HepG2 (cell line): ENCODE data around the gene MSANTD2. TPM values are rescaled to one million over a fixed set of nuclear protein-coding genes. Genes with fewer than 3 reads are reported as not detected.

ENCODE experiments used
- ATAC-seq: fragments of 200-7000 bp; cut with Tn5 transposase; 3 replicates; pipeline ENCODE4 v1.9.1; 2020; ENCODE audit warnings: mild to moderate bottlenecking, moderate library complexity
- BruUV-seq: library from RNA; stranded (reverse); fragments of 400-500 nt; replicated peaks from 2 replicates; lab custom pipeline; 2021; lab: Mats Ljungman, UMichigan
- CTCF ChIA-PET: fragments of 300-600 bp; formaldehyde crosslinking; extraction: SDS; loops from one replicate; lab custom pipeline; 2021; ENCODE audit warnings: low total read pairs, inconsistent platforms, low intra/inter-chr PET ratio; lab: Yijun Ruan, JAX
- POLR2A ChIA-PET: fragments of 350-600 bp; sonication (Branson Sonifier 250); formaldehyde crosslinking; loops from one replicate; lab custom pipeline; 2020; ENCODE audit warnings: antibody characterized with exemption, inconsistent platforms; lab: Yijun Ruan, JAX
- DNase-seq: peaks from one replicate; pipeline ENCODE4 v3.0.0-alpha.2; 2015; ENCODE audit warnings: low spot score
- FAIRE-seq: peaks from 3 replicates; lab custom pipeline; 2011; peaks lifted over from hg19 to GRCh38; lab: Jason Lieb, UNC
- H2AFZ ChIP-seq: one replicate; pipeline ENCODE4 v1.6.1; 2011; ENCODE audit warnings: low read length, inconsistent platforms
- H3K27ac ChIP-seq: fragments of 300-600 bp; 3 replicates; pipeline ENCODE4 v1.8.0; 2011; ENCODE audit warnings: mixed run types, mild to moderate bottlenecking, mixed read lengths, low read length, inconsistent platforms; ENCODE audit not compliant: insufficient read depth; ENCODE audit errors: extremely low read length
- H3K27me3 ChIP-seq, 2 experiments: fragments of 200-600 bp in 1 of 2; 2 replicates in 1 of 2; 3 replicates in 1 of 2; pipeline versions ENCODE4 v1.6.0 to v1.8.0; 2011; ENCODE audit warnings: low read length in 2 of 2, mild to moderate bottlenecking in 2 of 2, moderate library complexity in 2 of 2, inconsistent platforms in 1 of 2; ENCODE audit not compliant: insufficient read depth in 2 of 2, control insufficient read depth in 1 of 2
- H3K36me3 ChIP-seq, 2 experiments: fragments of 200-600 bp in 1 of 2; replicated peaks in 1 of 2; 2 replicates in 1 of 2; 3 replicates in 1 of 2; pipeline versions ENCODE4 v1.5.1 to v1.8.0; 2011; ENCODE audit warnings: low read length in 2 of 2, inconsistent platforms in 1 of 2; ENCODE audit not compliant: insufficient read depth in 2 of 2, control insufficient read depth in 1 of 2
- H3K4me1 ChIP-seq: 2 replicates; pipeline ENCODE4 v1.5.1; 2012; ENCODE audit warnings: low read length, inconsistent platforms; ENCODE audit not compliant: insufficient read depth
- H3K4me2 ChIP-seq: 2 replicates; pipeline ENCODE4 v1.6.0; 2011; ENCODE audit warnings: low read depth, low read length, inconsistent platforms
- H3K4me3 ChIP-seq, 3 experiments: fragments of 200-600 bp in 1 of 3; sonication (generic), shearing (Covaris generic) in 1 of 3; replicated peaks in 1 of 3; 2 replicates each; pipeline ENCODE4 v1.5.1; 2011 to 2016; ENCODE audit warnings: low read length in 3 of 3, inconsistent platforms in 2 of 3, low read depth in 2 of 3, mild to moderate bottlenecking in 2 of 3, control low read depth in 1 of 3, mixed read lengths in 1 of 3; ENCODE audit not compliant: insufficient read depth in 1 of 3
- H3K79me2 ChIP-seq: one replicate; pipeline ENCODE4 v1.6.1; 2011; ENCODE audit warnings: low read length, inconsistent platforms; ENCODE audit not compliant: insufficient read depth
- H3K9ac ChIP-seq: 2 replicates; pipeline ENCODE4 v1.6.0; 2011; ENCODE audit warnings: mild to moderate bottlenecking, low read depth, low read length, inconsistent platforms; ENCODE audit not compliant: insufficient read depth
- H3K9me3 ChIP-seq: 2 replicates; pipeline ENCODE4 v1.5.1; 2012; ENCODE audit warnings: mild to moderate bottlenecking, low read length
- H4K20me1 ChIP-seq: 2 replicates; pipeline ENCODE4 v1.6.0; 2011; ENCODE audit warnings: inconsistent platforms, mild to moderate bottlenecking, low read length, moderate library complexity; ENCODE audit not compliant: insufficient read depth
- EZH2 ChIP-seq: conservative IDR thresholded peaks from 2 replicates; pipeline ENCODE4 v1.6.1; 2012; ENCODE audit warnings: mild to moderate bottlenecking, low read depth, low read length, moderate library complexity
- FOXK1 ChIP-seq: sonication (generic); formaldehyde crosslinking; IDR thresholded peaks from 2 replicates; pipeline ENCODE4 v1.4.0; 2020; ENCODE audit warnings: low read depth, missing genetic modification reagents, borderline replicate concordance
- FOXO1 ChIP-seq: sonication (generic); formaldehyde crosslinking; IDR thresholded peaks from 2 replicates; pipeline ENCODE4 v1.4.0; 2020; ENCODE audit warnings: missing genetic modification reagents
- HCFC1 ChIP-seq: fragments of 150-350 bp; IDR thresholded peaks from 2 replicates; pipeline ENCODE4 v1.6.1; 2014; ENCODE audit warnings: low read depth, low read length
- HHEX ChIP-seq: IDR thresholded peaks from 2 replicates; pipeline ENCODE4 v1.6.1; 2016; ENCODE audit warnings: control low read depth
- JDP2 ChIP-seq: sonication (generic); formaldehyde crosslinking; IDR thresholded peaks from 2 replicates; pipeline ENCODE4 v1.8.1; 2022; ENCODE audit warnings: missing genetic modification reagents, borderline replicate concordance
- MAFF ChIP-seq: IDR thresholded peaks from 2 replicates; pipeline ENCODE4 v1.6.1; 2011; ENCODE audit warnings: low read depth, low read length, improper control_type of control experiment
- RFX1 ChIP-seq: fragments of 450-650 bp; IDR thresholded peaks from 2 replicates; pipeline ENCODE4 v1.6.1; 2017
- SIX1 ChIP-seq: sonication (generic); formaldehyde crosslinking; IDR thresholded peaks from 2 replicates; pipeline ENCODE4 v1.4.0; 2020; ENCODE audit warnings: missing genetic modification reagents, borderline replicate concordance
- TAF1 ChIP-seq: sonication (generic); formaldehyde crosslinking; IDR thresholded peaks from 2 replicates; pipeline ENCODE4 v1.4.0; 2020; ENCODE audit warnings: missing genetic modification reagents
- U2AF1 ChIP-seq: fragments of 200-400 bp; formaldehyde crosslinking; optimal IDR thresholded peaks from 2 replicates; pipeline ENCODE3; 2017; ENCODE audit warnings: mild to moderate bottlenecking, low read depth, low read length
- ZBTB1 ChIP-seq: sonication (generic); formaldehyde crosslinking; IDR thresholded peaks from 2 replicates; pipeline ENCODE4 v1.4.0; 2020; ENCODE audit warnings: missing genetic modification reagents, borderline replicate concordance
- ZFP41 ChIP-seq: sonication (generic); formaldehyde crosslinking; IDR thresholded peaks from 2 replicates; pipeline ENCODE4 v1.4.0; 2020; ENCODE audit warnings: mild to moderate bottlenecking, missing genetic modification reagents, borderline replicate concordance
- ZFY ChIP-seq: sonication (generic); formaldehyde crosslinking; IDR thresholded peaks from 2 replicates; pipeline ENCODE4 v1.4.0; 2020; ENCODE audit warnings: missing genetic modification reagents
- ZNF224 ChIP-seq: sonication (generic); formaldehyde crosslinking; IDR thresholded peaks from 2 replicates; pipeline ENCODE4 v1.5.0; 2020; ENCODE audit warnings: mild to moderate bottlenecking, missing genetic modification reagents
- ZNF451 ChIP-seq: sonication (generic); formaldehyde crosslinking; IDR thresholded peaks from 2 replicates; pipeline ENCODE4 v1.5.0; 2020; ENCODE audit warnings: mild to moderate bottlenecking, missing genetic modification reagents
- ZNF530 ChIP-seq: sonication (generic); formaldehyde crosslinking; IDR thresholded peaks from 2 replicates; pipeline ENCODE4 v1.5.0; 2020; ENCODE audit warnings: low read depth, mild to moderate bottlenecking, missing genetic modification reagents
- ZNF547 ChIP-seq: sonication (generic); formaldehyde crosslinking; IDR thresholded peaks from 2 replicates; pipeline ENCODE4 v1.5.1; 2020; ENCODE audit warnings: mild to moderate bottlenecking, missing genetic modification reagents
- ZNF629 ChIP-seq: sonication (generic); formaldehyde crosslinking; conservative IDR thresholded peaks from 2 replicates; pipeline ENCODE4 v1.5.0; 2020; ENCODE audit warnings: missing genetic modification reagents
- ZNF678 ChIP-seq: sonication (generic); formaldehyde crosslinking; IDR thresholded peaks from 2 replicates; pipeline ENCODE4 v1.4.0; 2020; ENCODE audit warnings: mild to moderate bottlenecking, missing genetic modification reagents
- ZSCAN25 ChIP-seq: sonication (generic); formaldehyde crosslinking; IDR thresholded peaks from 2 replicates; pipeline ENCODE4 v1.8.0; 2022; ENCODE audit warnings: mild to moderate bottlenecking, missing genetic modification reagents
- ZSCAN5A ChIP-seq: sonication (generic); formaldehyde crosslinking; IDR thresholded peaks from 2 replicates; pipeline ENCODE4 v1.8.0; 2022; ENCODE audit warnings: mild to moderate bottlenecking, missing genetic modification reagents, borderline replicate concordance
- ZZZ3 ChIP-seq: sonication (generic); formaldehyde crosslinking; IDR thresholded peaks from 2 replicates; pipeline ENCODE4 v1.4.0; 2020; ENCODE audit warnings: missing genetic modification reagents, mild to moderate bottlenecking, borderline replicate concordance
- WGBS: methylation state at CpG from one replicate; pipeline ENCODE4 v1.1.6; 2017; ENCODE audit warnings: low lambda C conversion rate; 5-methylcytosine and 5-hydroxymethylcytosine counted together
- in situ Hi-C: cut with HindIII; loops from 2 replicates; pipeline ENCODE4 v1.10.0; 2017; ENCODE audit warnings: low pct_unique_long_range_greater_than_20kb; ENCODE audit not compliant: extremely low pct_ligation_motif_present
- intact Hi-C: fragments of 100-400 bp; cut with micrococcal nuclease; formaldehyde crosslinking; loops from one replicate; pipeline ENCODE4 v1.10.0; 2022; ENCODE audit not compliant: unreplicated experiment
- polyA plus RNA-seq, 8 experiments: library from polyadenylated mRNA; depleted of rRNA in 3 of 8; stranded (reverse) in 7 of 8; unstranded in 1 of 8; fragments of >200 nt; fragmentation: Illumina TruSeq in 4 of 8; extraction: Trizol in 4 of 8; gene quantifications; 2 replicates each; pipeline versions ENCODE4 v1.2.1 to v1.2.3, GENCODE V29; 2011 to 2016; ENCODE audit warnings: low read depth in 4 of 8, missing spikeins in 1 of 8, mixed read lengths in 1 of 8; ENCODE audit not compliant: insufficient read depth in 1 of 8
- total RNA-seq, 5 experiments: library from RNA; depleted of rRNA; stranded (reverse); fragments of >200 nt; fragmentation: Illumina TruSeq; extraction: Trizol; gene quantifications; 2 replicates each; pipeline ENCODE4 v1.2.3, GENCODE V29; 2016; ENCODE audit warnings: low read depth in 1 of 5

Gene MSANTD2
- total and polyA plus RNA-seq, 2 of the 13 experiments (the other 11 are each of a cell fraction or from before 2014, with no cell fraction given), result 8.7 to 10.1 TPM

- Histone ChIP-seq H3K36me3 (no peaks in the 10 kb centered on the region), H3K4me3 (no peak overlapping the region), H4K20me1 (no peaks in the 10 kb centered on the region), H3K27ac (no peak overlapping the region), H3K9ac (no peak overlapping the region), H3K4me2 (no peak overlapping the region), H3K27me3 (peaks cover 16 to 93% of the 10 kb centered on the region in 2 experiments), H3K9me3 (no peaks in the 10 kb centered on the region), H3K4me1 (peaks cover 12% of the 10 kb centered on the region), H2AFZ (no peak overlapping the region), H3K79me2 (no peaks in the 10 kb centered on the region)
- ChIA-PET CTCF (no interaction called here), POLR2A (no interaction called here)
- FAIRE-seq, result no peak
- WGBS, result 26% methylated on average over 5 of the region's 8 CpGs
- no peak for ATAC-seq
- no peak for DNase-seq
- intact Hi-C loops, result no loop called here
- TF ChIP-seq ZZZ3 (CRISPR knock-in tag), result no peak
- no peak for TF ChIP-seq ZSCAN25
- no peak for TF ChIP-seq TAF1 (CRISPR knock-in tag)
- no peak for TF ChIP-seq ZFY (CRISPR knock-in tag)
- no peak for TF ChIP-seq HHEX (CRISPR knock-in tag)
- TF ChIP-seq ZFP41 (CRISPR knock-in tag), result no peak
- TF ChIP-seq ZNF451 (CRISPR knock-in tag), result no peak
- no peak for TF ChIP-seq SIX1
- TF ChIP-seq U2AF1, result no peak
- TF ChIP-seq HCFC1, result no peak
- TF ChIP-seq ZNF224, result no peak
- TF ChIP-seq RFX1, result no peak
- in situ Hi-C loops, result no loop called here
- no TSS peak for BruUV-seq
Measured at GRCh38 chr11:124844664-124845079, 44.5 kb upstream of the MSANTD2 start.

GRCh38 chr11:124843616-124843910 is 43.4 kb upstream of the MSANTD2 start:
- DNase-seq, result no peak
- H3K4me3 ChIP-seq, result no peak overlapping the region
- no peak for ATAC-seq
- H2AFZ ChIP-seq, result no peak overlapping the region
- no TSS peak for BruUV-seq
- intact Hi-C loops (no loop called here), in situ Hi-C loops (no loop called here)
- no peak overlapping the region for H3K9ac ChIP-seq
- H3K36me3 ChIP-seq, result no peaks in the 10 kb centered on the region
- no peaks in the 10 kb centered on the region for H3K79me2 ChIP-seq
- FAIRE-seq, result no peak
- H3K9me3 ChIP-seq, result no peaks in the 10 kb centered on the region
- no peak overlapping the region for H3K4me2 ChIP-seq
- CTCF ChIA-PET, result no interaction called here
- H4K20me1 ChIP-seq, result no peaks in the 10 kb centered on the region
- peaks cover 19 to 93% of the 10 kb centered on the region in 2 experiments for H3K27me3 ChIP-seq
- no peak overlapping the region for H3K27ac ChIP-seq
- H3K4me1 ChIP-seq, result peaks cover 23% of the 10 kb centered on the region
- POLR2A ChIA-PET, result no interaction called here
- 31% methylated on average over 3 of the region's 8 CpGs for WGBS
- no peak for TF ChIP-seq FOXO1 (CRISPR knock-in tag)
- no peak for TF ChIP-seq FOXK1 (CRISPR knock-in tag)
- peak; percentile 41; the same call in 1 of the 2 replicates for TF ChIP-seq ZNF629 (CRISPR knock-in tag)
- TF ChIP-seq ZNF224, result no peak
- no peak for TF ChIP-seq MAFF
- TF ChIP-seq ZSCAN5A (CRISPR knock-in tag), result no peak
- no peak for TF ChIP-seq JDP2 (CRISPR knock-in tag)
- TF ChIP-seq ZNF547 (CRISPR knock-in tag), result no peak
- TF ChIP-seq ZNF530 (CRISPR knock-in tag), result no peak
- TF ChIP-seq EZH2, result peak; percentile 61; the same call in 1 of the 2 replicates
- no peak for TF ChIP-seq ZNF678 (CRISPR knock-in tag)
- TF ChIP-seq ZBTB1 (CRISPR knock-in tag), result no peak
